Stomach (tissue), 9 donors: ENCODE measurements around the gene INSR. TPM values are rescaled to one million over a fixed set of nuclear protein-coding genes. Genes with fewer than 3 reads are reported as not detected.
A peak's percentile ranks its signal among the peaks of the same experiment; 100 is the strongest.

Experiments used
- DNase-seq, 2 donors: peaks; one replicate each; pipeline versions ENCODE4 v3.0.0 to v3.0.0-alpha.2; 2013 to 2019
- H3K27ac ChIP-seq, 5 donors: fragments of 200-600 bp in 4 of 5; sonication (generic) in 4 of 5; one replicate each; pipeline ENCODE4 v1.5.1; 2013 to 2019; ENCODE audit warnings: mild to moderate bottlenecking in 1 of 5, moderate library complexity in 1 of 5
- H3K27me3 ChIP-seq, 3 donors: fragments of 200-600 bp; sonication (generic); one replicate each; pipeline ENCODE4 v1.5.1; 2017 to 2019; ENCODE audit warnings: mixed run types in 1 of 3
- H3K36me3 ChIP-seq, 4 donors: fragments of 200-600 bp; sonication (generic); 1 replicate in 3 of 4; 2 replicates in 1 of 4; pipeline ENCODE4 v1.5.1; 2016 to 2019
- H3K4me1 ChIP-seq, 4 donors: fragments of 200-600 bp; sonication (generic); one replicate each; pipeline ENCODE4 v1.5.1; 2016 to 2019
- H3K4me3 ChIP-seq, 4 donors: fragments of 200-600 bp; sonication (generic) in 3 of 4; one replicate each; pipeline ENCODE4 v1.5.1; 2016 to 2019; ENCODE audit warnings: mild to moderate bottlenecking in 1 of 4
- H3K9me3 ChIP-seq, 4 donors: fragments of 200-600 bp; sonication (generic); one replicate each; pipeline ENCODE4 v1.5.1; 2016 to 2019
- CTCF ChIP-seq, 7 experiments: fragments of 450-650 bp in 4 of 7; fragments of 200-600 bp in 3 of 7; sonication (generic) in 3 of 7; IDR thresholded peaks; one replicate each; pipeline ENCODE4 v1.5.1; 2016 to 2019; ENCODE audit warnings: antibody characterized with exemption in 7 of 7, control low read depth in 2 of 7, mild to moderate bottlenecking in 1 of 7
- EP300 ChIP-seq: sonication (generic); formaldehyde crosslinking; IDR thresholded peaks from one replicate; pipeline ENCODE4 v1.6.1; 2017; ENCODE audit warnings: antibody characterized with exemption
- POLR2A ChIP-seq, 4 donors: fragments of 450-650 bp; IDR thresholded peaks; one replicate each; pipeline ENCODE4 v1.6.1; 2016; ENCODE audit warnings: antibody characterized with exemption in 4 of 4, control low read depth in 2 of 4, mild to moderate bottlenecking in 1 of 4, moderate library complexity in 1 of 4
- POLR2AphosphoS5 ChIP-seq, 3 donors: sonication (generic); formaldehyde crosslinking; IDR thresholded peaks; one replicate each; pipeline ENCODE4 v1.6.1; 2016; ENCODE audit warnings: antibody characterized with exemption in 3 of 3
- WGBS, 5 donors: extraction: QIAGEN DNeasy Blood & Tissue Kit in 3 of 5; methylation state at CpG; one replicate each; pipeline versions ENCODE4 v1.1.5 to v1.1.7; 2013 to 2018; 5-methylcytosine and 5-hydroxymethylcytosine counted together
- intact Hi-C: fragments of 100-400 bp; cut with DNase I; formaldehyde crosslinking; loops from one replicate; pipeline ENCODE4 v1.15.1; 2023; ENCODE audit warnings: low total_unique reads
- polyA plus RNA-seq, 3 donors: library from polyadenylated mRNA; stranded (reverse); fragments of 200-250 nt; gene quantifications; one replicate each; pipeline ENCODE4 v1.2.3, GENCODE V29; 2013
- total RNA-seq, 5 donors: library from RNA; depleted of rRNA; stranded (reverse); fragments of >200 nt; gene quantifications; one replicate each; pipeline versions ENCODE4 v1.1.0 to v1.2.3, GENCODE V29; 2014 to 2016
- donor health status: healthy with polysubstance abuse.
- donor health status: Bipolar disorder and iron deficiency.
- donor health status: healthy.

Gene INSR
- total and polyA plus RNA-seq, 8 donors: 4.4 to 513 (median 66.4) TPM

GRCh38 chr19:7200736-7201135 is 93.5 kb downstream of the INSR start:
- peak overlapping the region in 4 of 5 donors; percentile 0 to 92 (median 62) for H3K27ac ChIP-seq
- H3K4me1 ChIP-seq: peaks cover 14 to 53% (median 36%) of the 10 kb centered on the region in 4 donors
- no peaks in the 10 kb centered on the region for H3K27me3 ChIP-seq
- H3K4me3 ChIP-seq: no peak overlapping the region
- H3K9me3 ChIP-seq: no peaks in the 10 kb centered on the region
- WGBS, 5 donors: 67 to 87% (median 79%) methylated on average over 4 of the region's 4 CpGs
- no peak for DNase-seq
- no peaks in the 10 kb centered on the region for H3K36me3 ChIP-seq
- intact Hi-C loops: no loop called here
- TF ChIP-seq CTCF (IDR thresholded peaks at IDR 0.05): no peak
- TF ChIP-seq POLR2AphosphoS5 (IDR thresholded peaks at IDR 0.05): no peak
- no peak for TF ChIP-seq POLR2A (IDR thresholded peaks at IDR 0.05)
- TF ChIP-seq EP300: no peak

GRCh38 chr19:7199613-7200533 is 94.3 kb downstream of the INSR start:
- no peaks in the 10 kb centered on the region for H3K9me3 ChIP-seq
- TF ChIP-seq CTCF (IDR thresholded peaks at IDR 0.05) (no peak), POLR2AphosphoS5 (IDR thresholded peaks at IDR 0.05) (peak in 1 of 3 donors; percentile 25)
- intact Hi-C loops: loop anchor here (5.0 kb wide), 1 partner anchor 92 kb away; the partner anchor contains the start of gene INSR
- no peaks in the 10 kb centered on the region for H3K36me3 ChIP-seq
- no peak overlapping the region for H3K4me3 ChIP-seq
- DNase-seq: peak; percentile 46 to 71
- no peaks in the 10 kb centered on the region for H3K27me3 ChIP-seq
- peaks cover 14 to 53% (median 36%) of the 10 kb centered on the region in 4 donors for H3K4me1 ChIP-seq
- peak overlapping the region; percentile 0 to 92 (median 54) for H3K27ac ChIP-seq
- WGBS, 5 donors: 53 to 68% (median 57%) methylated on average over 14 of the region's 14 CpGs

GRCh38 chr19:7197760-7198696 is 96.2 kb downstream of the INSR start:
- DNase-seq: peak; percentile 95 to 98
- H3K4me1 ChIP-seq: peaks cover 14 to 42% (median 32%) of the 10 kb centered on the region in 4 donors
- H3K27ac ChIP-seq: peak overlapping the region; percentile 85 to 96 (median 90)
- no peaks in the 10 kb centered on the region for H3K27me3 ChIP-seq
- TF ChIP-seq POLR2A (IDR thresholded peaks at IDR 0.05) (no peak), EP300 (no peak), CTCF (IDR thresholded peaks at IDR 0.05) (peak in 4 of 7 experiments; percentile 13 to 32 (median 20)), POLR2AphosphoS5 (IDR thresholded peaks at IDR 0.05) (peak in 1 of 3 donors; percentile 66)
- H3K9me3 ChIP-seq: no peaks in the 10 kb centered on the region
- WGBS, 5 donors: 0 to 2% (median 1%) methylated on average over 30 to 72 of the region's 72 CpGs
- no peaks in the 10 kb centered on the region for H3K36me3 ChIP-seq
- peak overlapping the region; percentile 66 to 79 (median 72) for H3K4me3 ChIP-seq
- intact Hi-C loops: loop anchor here (5.0 kb wide), 1 partner anchor 94 kb away; the partner anchor contains the start of gene INSR
